Activated B cell treated with CpG ODN at 0.5 μM for 24 hours (primary cell): Measurements from ENCODE around the gene LMO3. TPM values are rescaled to one million over a fixed set of nuclear protein-coding genes. Genes with fewer than 3 reads are reported as not detected.

Experiments used
- ATAC-seq: fragments of 200-7000 bp; cut with Tn5 transposase; one replicate; pipeline ENCODE4 v1.10.0; 2021; ENCODE audit warnings: low read depth, mild to moderate bottlenecking, moderate library complexity
- CTCF ChIA-PET: fragments of 350-600 bp; sonication (Branson Sonifier 250); formaldehyde crosslinking; loops from one replicate; lab custom pipeline; 2021; ENCODE audit warnings: antibody characterized with exemption; lab: Charles Lee
- POLR2A ChIA-PET: fragments of 350-600 bp; sonication (Branson Sonifier 250); formaldehyde crosslinking; loops from one replicate; lab custom pipeline; 2021; ENCODE audit warnings: antibody characterized with exemption; lab: Charles Lee
- DNase-seq: peaks from one replicate; pipeline ENCODE4 v3.0.0; 2022
- H3K27ac Mint-ChIP-seq: one replicate; pipeline ENCODE4 v1.8.0; 2020; ENCODE audit warnings: mixed read lengths
- H3K27me3 Mint-ChIP-seq: one replicate; pipeline ENCODE4 v1.8.0; 2021; ENCODE audit warnings: mixed read lengths
- H3K36me3 Mint-ChIP-seq: one replicate; pipeline ENCODE4 v1.8.0; 2021; ENCODE audit warnings: low read depth, mixed read lengths
- H3K4me1 Mint-ChIP-seq: one replicate; pipeline ENCODE4 v1.8.0; 2021; ENCODE audit warnings: mixed read lengths
- H3K4me3 Mint-ChIP-seq: one replicate; pipeline ENCODE4 v1.8.0; 2020; ENCODE audit warnings: mild to moderate bottlenecking, mixed read lengths
- H3K9me3 Mint-ChIP-seq: one replicate; pipeline ENCODE4 v1.8.0; 2020; ENCODE audit warnings: mixed read lengths
- CTCF ChIP-seq: fragments of 200-600 bp; IDR thresholded peaks from one replicate; pipeline ENCODE4 v1.8.0; 2022; ENCODE audit warnings: antibody characterized with exemption, mild to moderate bottlenecking
- intact Hi-C: fragments of 100-400 bp; cut with micrococcal nuclease; formaldehyde crosslinking; loops from one replicate; pipeline ENCODE4 v1.15.1; 2024
- total RNA-seq: library from RNA; stranded (reverse); gene quantifications from 2 replicates; pipeline ENCODE4 v1.2.3, GENCODE V29; 2022

The LMO3 gene
- total RNA-seq, 1 donor from 2014 or later, result not detected

DNA sequence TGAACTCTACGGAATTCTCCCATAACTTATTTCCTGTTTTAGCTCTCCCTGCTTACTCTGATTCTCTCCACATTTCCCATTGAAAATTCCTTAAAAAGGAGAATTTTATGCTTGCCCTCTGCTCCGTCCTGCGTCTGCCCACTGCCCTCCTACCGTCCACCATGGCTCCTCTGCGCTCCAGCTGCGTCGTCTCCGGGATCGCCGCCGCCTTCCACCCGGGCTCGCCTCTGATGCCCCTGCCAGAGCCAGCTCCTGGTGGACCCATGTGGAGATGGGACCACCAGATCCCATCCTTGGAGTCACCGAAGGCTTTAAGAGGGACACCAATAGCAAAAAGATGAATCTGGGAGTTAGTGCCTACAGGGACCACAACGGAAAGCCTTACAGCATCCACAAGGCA is 92.7 kb downstream of the LMO3 start:
- Mint-ChIP-seq H3K4me1 (no peaks in the 10 kb centered on the region), H3K36me3 (no peaks in the 10 kb centered on the region), H3K4me3 (no peak overlapping the region), H3K27ac (no peak overlapping the region), H3K27me3 (no peaks in the 10 kb centered on the region), H3K9me3 (no peaks in the 10 kb centered on the region)
- ChIA-PET POLR2A (no interaction called here), CTCF (no interaction called here)
- intact Hi-C loops, result no loop called here
- ATAC-seq, result no peak
- no peak for DNase-seq
- TF ChIP-seq CTCF, result no peak

- no peak for DNase-seq
- Mint-ChIP-seq H3K27me3 (no peaks in the 10 kb centered on the region), H3K27ac (no peak overlapping the region), H3K36me3 (no peaks in the 10 kb centered on the region), H3K9me3 (peaks cover 4% of the 10 kb centered on the region), H3K4me1 (no peaks in the 10 kb centered on the region), H3K4me3 (no peak overlapping the region)
- intact Hi-C loops, result no loop called here
- ChIA-PET POLR2A (no interaction called here), CTCF (no interaction called here)
- TF ChIP-seq CTCF, result no peak
- no peak for ATAC-seq
Observed at GRCh38 chr12:16509411-16509810, 96.6 kb downstream of the LMO3 start.

GRCh38 chr12:16506394-16506793 is 99.6 kb downstream of the LMO3 start:
- H3K9me3 Mint-ChIP-seq, result peaks cover 4% of the 10 kb centered on the region
- POLR2A ChIA-PET, result no interaction called here
- H3K27ac Mint-ChIP-seq, result no peak overlapping the region
- DNase-seq, result no peak
- no peaks in the 10 kb centered on the region for H3K27me3 Mint-ChIP-seq
- no peak for TF ChIP-seq CTCF
- no peaks in the 10 kb centered on the region for H3K36me3 Mint-ChIP-seq
- no peak overlapping the region for H3K4me3 Mint-ChIP-seq
- H3K4me1 Mint-ChIP-seq, result no peaks in the 10 kb centered on the region
- intact Hi-C loops, result no loop called here
- no peak for ATAC-seq
- CTCF ChIA-PET, result no interaction called here

DNA sequence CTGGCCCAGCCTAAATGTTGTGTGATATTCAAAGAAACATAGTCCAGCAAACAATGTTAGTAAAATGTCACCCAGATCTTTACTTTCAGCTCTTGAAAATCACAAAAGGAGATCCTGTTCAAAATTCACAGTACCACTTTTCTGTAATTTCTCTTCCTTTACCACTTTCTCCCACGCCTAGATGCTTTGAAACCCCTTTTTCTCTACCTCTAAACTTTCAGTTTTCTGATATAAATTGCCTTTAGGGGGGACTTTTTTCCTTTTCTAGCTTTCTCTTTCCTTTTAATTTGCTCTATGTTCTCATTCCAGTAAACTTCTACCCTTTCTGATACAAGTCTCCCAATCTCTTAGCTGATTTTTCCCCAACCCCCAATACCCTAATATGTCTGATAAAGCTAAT is 101.8 kb downstream of the LMO3 start:
- Mint-ChIP-seq H3K9me3 (peaks cover 4% of the 10 kb centered on the region), H3K4me1 (no peaks in the 10 kb centered on the region), H3K36me3 (no peaks in the 10 kb centered on the region), H3K27me3 (no peaks in the 10 kb centered on the region), H3K4me3 (no peak overlapping the region), H3K27ac (no peak overlapping the region)
- CTCF ChIA-PET, result no interaction called here
- intact Hi-C loops, result no loop called here
- ATAC-seq (no peak), DNase-seq (no peak)
- TF ChIP-seq CTCF, result no peak
- POLR2A ChIA-PET, result no interaction called here

DNA sequence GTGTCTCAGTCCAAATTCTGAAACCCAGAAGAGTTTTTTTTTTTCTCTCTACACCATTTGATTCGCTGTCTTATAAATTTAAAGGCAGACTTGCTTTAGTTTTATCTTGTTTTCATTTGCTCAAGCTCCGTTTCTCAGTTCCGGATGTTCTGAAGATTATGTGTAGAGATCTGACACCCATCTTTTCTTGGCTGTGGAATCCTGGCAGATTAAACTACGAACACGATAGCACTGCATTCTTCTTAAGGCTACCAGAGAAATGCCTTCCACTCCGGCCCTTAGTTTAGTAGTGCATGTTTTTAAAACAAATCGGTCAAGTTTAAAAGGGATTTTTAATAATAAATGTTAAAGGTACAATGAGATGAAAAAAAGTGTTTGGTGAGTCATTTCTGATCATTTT is 106.4 kb downstream of the LMO3 start:
- Mint-ChIP-seq H3K9me3 (peaks cover 2% of the 10 kb centered on the region), H3K4me1 (no peaks in the 10 kb centered on the region), H3K27ac (no peak overlapping the region), H3K4me3 (no peak overlapping the region), H3K27me3 (no peaks in the 10 kb centered on the region), H3K36me3 (no peaks in the 10 kb centered on the region)
- POLR2A ChIA-PET, result no interaction called here
- DNase-seq (no peak), ATAC-seq (no peak)
- intact Hi-C loops, result no loop called here
- TF ChIP-seq CTCF, result no peak
- CTCF ChIA-PET, result no interaction called here
